SK-N-SH treated with all-trans-retinoic acid at 6 μM for 48 hours (cell line): ENCODE results near the gene KRT75.

Source experiments
- CREB5 ChIP-seq: fragments of 250-450 bp; sonication (Bioruptor Pico); IDR thresholded peaks from 2 replicates; pipeline ENCODE4 v1.5.1; 2020; ENCODE audit warnings: low read depth, mild to moderate bottlenecking, moderate library complexity
- POU6F1 ChIP-seq: fragments of 250-450 bp; sonication (Bioruptor Pico); IDR thresholded peaks from 2 replicates; pipeline ENCODE4 v1.8.0; 2021; ENCODE audit warnings: low read depth, mild to moderate bottlenecking, moderate library complexity, borderline replicate concordance
- RARB ChIP-seq: fragments of 250-450 bp; sonication (Bioruptor Pico); IDR thresholded peaks from 2 replicates; pipeline ENCODE4 v1.8.0; 2021; ENCODE audit warnings: mild to moderate bottlenecking, moderate library complexity
- TOX ChIP-seq: fragments of 250-450 bp; sonication (Bioruptor Pico); IDR thresholded peaks from 2 replicates; pipeline ENCODE4 v1.8.0; 2021; ENCODE audit warnings: mild to moderate bottlenecking, moderate library complexity, borderline replicate concordance
- ZFP30 ChIP-seq: fragments of 450-650 bp; formaldehyde crosslinking; IDR thresholded peaks from 2 replicates; pipeline ENCODE4 v1.5.0; 2022; ENCODE audit warnings: mild to moderate bottlenecking, moderate library complexity
- ZNF565 ChIP-seq: fragments of 450-650 bp; formaldehyde crosslinking; conservative IDR thresholded peaks from 2 replicates; pipeline ENCODE4 v1.5.0; 2020; ENCODE audit warnings: low read depth, mild to moderate bottlenecking, moderate library complexity
- TF ChIP-seq, protein P1 (sequence below): fragments of 250-450 bp; sonication (Bioruptor Pico); IDR thresholded peaks from 2 replicates; pipeline ENCODE4 v1.8.0; 2020; ENCODE audit warnings: mild to moderate bottlenecking, moderate library complexity, borderline replicate concordance

DNA sequence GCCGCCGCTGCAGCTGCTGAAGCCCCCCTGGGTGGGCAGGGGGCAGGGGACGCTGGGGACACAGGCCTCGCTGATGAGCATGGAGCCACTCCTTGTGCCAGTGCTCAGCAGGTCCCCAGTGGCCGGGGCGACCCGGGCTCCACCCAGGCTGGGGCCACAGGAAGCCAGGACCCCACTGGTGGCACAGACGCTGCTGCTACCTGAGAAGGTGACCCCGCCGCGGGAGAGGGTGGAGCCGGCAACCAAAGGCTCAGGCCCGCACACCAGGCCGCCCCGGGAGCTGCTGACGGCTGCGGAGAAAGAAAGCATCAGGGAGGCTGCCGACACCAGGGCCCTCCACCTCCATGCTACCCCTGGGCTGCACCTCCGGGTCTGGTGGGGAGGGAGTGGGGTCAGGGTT, 56.1 kb downstream of the KRT75 start:
- no peak for TF ChIP-seq ZNF565 (CRISPR knock-in tag)
- TF ChIP-seq RARB (CRISPR knock-in tag) = no peak
- TF ChIP-seq TOX (CRISPR knock-in tag) = no peak
- TF ChIP-seq, protein P1, sequence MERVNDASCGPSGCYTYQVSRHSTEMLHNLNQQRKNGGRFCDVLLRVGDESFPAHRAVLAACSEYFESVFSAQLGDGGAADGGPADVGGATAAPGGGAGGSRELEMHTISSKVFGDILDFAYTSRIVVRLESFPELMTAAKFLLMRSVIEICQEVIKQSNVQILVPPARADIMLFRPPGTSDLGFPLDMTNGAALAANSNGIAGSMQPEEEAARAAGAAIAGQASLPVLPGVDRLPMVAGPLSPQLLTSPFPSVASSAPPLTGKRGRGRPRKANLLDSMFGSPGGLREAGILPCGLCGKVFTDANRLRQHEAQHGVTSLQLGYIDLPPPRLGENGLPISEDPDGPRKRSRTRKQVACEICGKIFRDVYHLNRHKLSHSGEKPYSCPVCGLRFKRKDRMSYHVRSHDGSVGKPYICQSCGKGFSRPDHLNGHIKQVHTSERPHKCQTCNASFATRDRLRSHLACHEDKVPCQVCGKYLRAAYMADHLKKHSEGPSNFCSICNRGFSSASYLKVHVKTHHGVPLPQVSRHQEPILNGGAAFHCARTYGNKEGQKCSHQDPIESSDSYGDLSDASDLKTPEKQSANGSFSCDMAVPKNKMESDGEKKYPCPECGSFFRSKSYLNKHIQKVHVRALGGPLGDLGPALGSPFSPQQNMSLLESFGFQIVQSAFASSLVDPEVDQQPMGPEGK (CRISPR knock-in tag) = no peak
- TF ChIP-seq ZFP30 (CRISPR knock-in tag) = no peak
- no peak for TF ChIP-seq POU6F1 (CRISPR knock-in tag)
- no peak for TF ChIP-seq CREB5 (CRISPR knock-in tag)
